Heart left ventricle (tissue), 16 donors: ENCODE data around the gene SERPINF2. TPM values are rescaled to one million over a fixed set of nuclear protein-coding genes. Genes with fewer than 3 reads are reported as not detected.

ENCODE experiments used
- ATAC-seq, 4 donors: fragments of 200-7000 bp; cut with Tn5 transposase; one replicate each; pipeline ENCODE4 v1.9.1; 2020 to 2022; ENCODE audit warnings: moderate library complexity in 4 of 4, mild to moderate bottlenecking in 3 of 4, moderate number of reproducible peaks in 1 of 4
- DNase-seq, 5 donors: peaks; one replicate each; pipeline ENCODE4 v3.0.0-alpha.2; 2020
- H3K27ac ChIP-seq, 12 donors: fragments of 200-600 bp; sonication (generic) in 4 of 12; one replicate each; pipeline versions ENCODE4 v1.5.0 to v1.8.0; 2016 to 2022; ENCODE audit warnings: mild to moderate bottlenecking in 2 of 12
- H3K27me3 ChIP-seq, 9 donors: fragments of 200-600 bp; sonication (generic) in 2 of 9; one replicate each; pipeline versions ENCODE4 v1.5.1 to v1.8.0; 2016 to 2022; ENCODE audit warnings: mild to moderate bottlenecking in 3 of 9
- H3K36me3 ChIP-seq, 9 donors: fragments of 200-600 bp; sonication (generic) in 2 of 9; one replicate each; pipeline versions ENCODE4 v1.5.0 to v1.8.0; 2018 to 2022; ENCODE audit warnings: mild to moderate bottlenecking in 2 of 9
- H3K4me1 ChIP-seq, 12 donors: fragments of 200-600 bp; sonication (generic) in 4 of 12; one replicate each; pipeline versions ENCODE4 v1.5.0 to v1.8.0; 2016 to 2022; ENCODE audit warnings: mild to moderate bottlenecking in 3 of 12
- H3K4me3 ChIP-seq, 12 donors: fragments of 200-600 bp; sonication (generic) in 4 of 12; one replicate each; pipeline versions ENCODE4 v1.5.0 to v1.8.0; 2017 to 2022; ENCODE audit warnings: mild to moderate bottlenecking in 9 of 12, moderate library complexity in 4 of 12
- H3K9me3 ChIP-seq, 12 donors: fragments of 200-600 bp; sonication (generic) in 4 of 12; one replicate each; pipeline versions ENCODE4 v1.5.0 to v1.8.0; 2016 to 2022; ENCODE audit warnings: mild to moderate bottlenecking in 1 of 12
- POLR2A ChIP-seq, 2 donors: fragments of 450-650 bp; IDR thresholded peaks; one replicate each; pipeline ENCODE4 v1.6.1; 2017; ENCODE audit warnings: antibody characterized with exemption in 2 of 2, mild to moderate bottlenecking in 2 of 2, moderate library complexity in 2 of 2
- WGBS, 4 donors: extraction: QIAGEN DNeasy Blood & Tissue Kit in 2 of 4; methylation state at CpG; one replicate each; pipeline versions ENCODE4 v1.1.5 to v1.1.7; 2013 to 2018; 5-methylcytosine and 5-hydroxymethylcytosine counted together
- intact Hi-C, 10 donors: fragments of 100-400 bp; cut with DNase I; formaldehyde crosslinking; loops; one replicate each; pipeline versions ENCODE4 v1.11.1 to v1.14.2; 2022
- polyA plus RNA-seq, 2 donors: library from polyadenylated mRNA; stranded (reverse); fragments of 200-250 nt; gene quantifications; one replicate each; pipeline ENCODE4 v1.2.3, GENCODE V29; 2013
- total RNA-seq, 9 donors: library from RNA; depleted of rRNA in 2 of 9; stranded (reverse); fragments of >200 nt in 2 of 9; fragmentation: NEBNext Ultra II Directional in 3 of 9; extraction: Animal tissue kit (Norgen Biotek cat#: 25700) in 3 of 9; gene quantifications; one replicate each; pipeline versions ENCODE4 v1.1.0 to v1.2.4, GENCODE V29; 2016 to 2023
- TF ChIP-seq, protein P1 (sequence below), 12 donors: fragments of 200-600 bp; sonication (generic) in 4 of 12; IDR thresholded peaks; one replicate each; pipeline versions ENCODE4 v1.5.0 to v1.8.0; 2018 to 2022; ENCODE audit warnings: antibody characterized with exemption in 12 of 12, mild to moderate bottlenecking in 5 of 12
- donor health status: ischemic (EF 13 %, LVEDD 7.1; RV severe dilation, severe dysfunction).
- donor health status: healthy with polysubstance abuse.
- donor health status: DM: no; HTN: yes; CAD: no.
- donor health status: DM: no; HTN: no; CAD: no.
- donor health status: ischemic (EF 25% LVEDD 6.9; RV normal size, moderate dysfunction).
- donor health status: ischemic (EF 25% LVEDD 5.7; RV mildly dilated, moderate dysfunction).
- donor health status: healthy.
- donor health status: DM: yes; HTN: yes; CAD: no.
- donor health status: ischemic (EF 35%, LVEDD 5.7; RV mildly dilated, moderate dysfunction).
- donor health status: nonischemic (EF 11% LVEDD 7.7; RV severe dilation, severe dysfunction).
- donor health status: DM: yes; HTN: yes; CAD: no.
- donor health status: PGD.
- donor health status: ischemic (EF 29% LVEDD 5.4; RV normal size, mild dysfunction).
- donor health status: nonischemic (EF 23%, LVEDD 6.1; RV moderate dilation, normal function).

The SERPINF2 gene
- total and polyA plus RNA-seq, 11 donors, result 0.25 to 1.8 (median 0.77) TPM; not detected in 1

DNA sequence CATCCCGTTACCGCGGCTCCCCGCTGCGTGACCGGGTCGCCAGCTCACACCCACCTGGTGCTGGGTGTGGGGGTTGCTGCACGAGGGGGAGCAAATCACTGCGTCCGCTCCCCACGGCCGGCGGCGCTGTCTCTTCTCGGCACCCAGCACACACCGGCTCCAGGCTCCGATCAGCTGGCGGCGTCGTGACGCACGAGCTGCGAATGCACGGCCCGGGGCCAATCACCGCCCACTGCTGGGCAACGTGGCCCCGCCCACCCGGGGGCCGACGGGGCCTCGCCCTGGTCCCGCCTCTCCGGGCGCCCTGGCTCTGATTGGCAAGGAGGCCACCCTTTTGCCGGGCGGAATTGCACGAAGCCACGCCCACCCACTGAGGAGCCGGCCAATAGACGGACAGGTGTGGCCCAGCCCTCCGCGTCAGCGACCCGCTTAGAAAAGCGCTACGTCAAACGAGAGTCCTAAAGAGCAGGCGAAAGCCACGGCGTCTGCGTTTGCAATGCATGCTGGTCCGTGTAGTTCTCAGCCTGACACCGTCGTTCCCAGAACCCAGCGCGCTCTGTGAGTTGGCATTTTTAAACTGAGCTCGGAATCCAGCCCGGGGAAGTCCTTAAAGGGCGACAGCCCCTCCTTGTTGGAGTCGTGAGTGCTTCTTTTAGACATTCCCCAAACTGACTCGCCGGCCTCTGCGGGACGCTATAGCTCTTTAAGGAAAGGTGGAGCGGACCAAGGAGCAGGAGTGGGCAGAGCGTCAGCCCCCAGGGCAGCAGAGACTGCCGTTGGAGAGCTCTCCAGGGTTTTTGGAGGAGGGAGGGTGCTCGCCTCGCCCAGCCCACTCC is 26.4 kb upstream of the SERPINF2 start:
- H3K4me3 ChIP-seq, result peak overlapping the region; percentile 82 to 100 (median 94)
- H3K4me1 ChIP-seq, result peaks cover 9 to 62% (median 49%) of the 10 kb centered on the region in 12 donors
- H3K27ac ChIP-seq, result peak overlapping the region; percentile 96 to 100 (median 100)
- H3K36me3 ChIP-seq, result peaks cover 0 to 31% (median 28%) of the 10 kb centered on the region in 9 donors
- peak; percentile 71 to 81 (median 78) for ATAC-seq
- TF ChIP-seq, protein P1, sequence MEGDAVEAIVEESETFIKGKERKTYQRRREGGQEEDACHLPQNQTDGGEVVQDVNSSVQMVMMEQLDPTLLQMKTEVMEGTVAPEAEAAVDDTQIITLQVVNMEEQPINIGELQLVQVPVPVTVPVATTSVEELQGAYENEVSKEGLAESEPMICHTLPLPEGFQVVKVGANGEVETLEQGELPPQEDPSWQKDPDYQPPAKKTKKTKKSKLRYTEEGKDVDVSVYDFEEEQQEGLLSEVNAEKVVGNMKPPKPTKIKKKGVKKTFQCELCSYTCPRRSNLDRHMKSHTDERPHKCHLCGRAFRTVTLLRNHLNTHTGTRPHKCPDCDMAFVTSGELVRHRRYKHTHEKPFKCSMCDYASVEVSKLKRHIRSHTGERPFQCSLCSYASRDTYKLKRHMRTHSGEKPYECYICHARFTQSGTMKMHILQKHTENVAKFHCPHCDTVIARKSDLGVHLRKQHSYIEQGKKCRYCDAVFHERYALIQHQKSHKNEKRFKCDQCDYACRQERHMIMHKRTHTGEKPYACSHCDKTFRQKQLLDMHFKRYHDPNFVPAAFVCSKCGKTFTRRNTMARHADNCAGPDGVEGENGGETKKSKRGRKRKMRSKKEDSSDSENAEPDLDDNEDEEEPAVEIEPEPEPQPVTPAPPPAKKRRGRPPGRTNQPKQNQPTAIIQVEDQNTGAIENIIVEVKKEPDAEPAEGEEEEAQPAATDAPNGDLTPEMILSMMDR (IDR thresholded peaks at IDR 0.05), result peak in 2 of 12 donors; percentile 5 to 28
- peak; percentile 99 to 100 for TF ChIP-seq POLR2A (IDR thresholded peaks at IDR 0.05)
- DNase-seq, result peak; percentile 100
- WGBS, 4 donors, result 0 to 1% (median 0%) methylated on average over 15 to 70 of the region's 70 CpGs
- intact Hi-C loops, result loop anchor here in 4 of 10 donors (2.0 to 10.0 kb wide), 7 partner anchors 31 to 679 kb away; partner anchors contain the start of genes OVCA2 (in 1 of the 4), PRPF8 (in 1 of the 4) and RTN4RL1 (in 1 of the 4)
- no peaks in the 10 kb centered on the region for H3K9me3 ChIP-seq
- no peaks in the 10 kb centered on the region for H3K27me3 ChIP-seq

DNA sequence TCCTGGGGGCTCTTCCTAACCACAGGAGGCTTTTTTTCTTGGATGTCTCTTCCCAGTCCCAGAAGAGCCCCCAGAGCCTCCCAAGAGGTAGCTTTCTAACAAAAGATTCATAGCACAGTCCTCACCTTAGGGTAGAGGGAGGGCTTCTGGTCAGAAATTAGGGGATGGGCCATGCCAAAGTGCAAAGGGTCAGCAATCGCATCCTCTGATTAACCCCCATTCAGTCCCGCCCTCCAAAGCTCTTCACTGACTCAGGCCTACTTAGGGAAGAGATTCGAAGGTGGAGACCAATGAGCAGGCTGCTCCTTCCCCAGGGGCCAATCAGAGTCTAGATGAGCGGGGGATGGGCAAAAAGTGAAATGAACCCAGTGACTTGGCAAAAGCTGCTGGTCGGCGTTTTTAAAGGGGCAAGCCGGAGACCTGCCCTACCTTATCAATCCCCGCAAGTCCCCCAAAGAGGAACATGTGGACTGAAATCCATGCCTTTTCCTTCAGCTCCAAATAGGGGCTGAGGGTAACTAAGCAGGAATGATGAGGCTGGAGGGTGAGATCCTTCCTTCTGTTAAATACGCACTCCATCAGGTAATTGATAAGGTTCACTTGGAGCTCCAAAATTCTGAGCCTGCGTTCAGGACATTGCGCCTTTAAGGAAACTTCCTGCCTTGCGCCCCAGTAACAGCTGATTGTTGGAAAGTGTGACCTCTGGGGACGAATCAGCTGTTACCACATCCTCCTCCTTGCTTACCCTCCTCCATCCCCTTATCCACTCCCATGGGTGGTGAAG is 25.6 kb upstream of the SERPINF2 start:
- H3K4me3 ChIP-seq, result peak overlapping the region; percentile 58 to 96 (median 86)
- no peaks in the 10 kb centered on the region for H3K27me3 ChIP-seq
- DNase-seq, result peak; percentile 87 to 96 (median 95)
- intact Hi-C loops, result loop anchor here in 4 of 10 donors (2.0 to 10.0 kb wide), 7 partner anchors 32 to 678 kb away; partner anchors contain the start of genes OVCA2 (in 1 of the 4), PRPF8 (in 1 of the 4) and RTN4RL1 (in 1 of the 4)
- peak; percentile 37 to 45 for TF ChIP-seq POLR2A (IDR thresholded peaks at IDR 0.05)
- TF ChIP-seq, protein P1 (IDR thresholded peaks at IDR 0.05), result no peak
- 0 to 3% (median 0%) methylated on average over 13 of the region's 13 CpGs for WGBS, 4 donors
- peak overlapping the region; percentile 96 to 100 (median 100) for H3K27ac ChIP-seq
- H3K4me1 ChIP-seq, result peaks cover 9 to 60% (median 43%) of the 10 kb centered on the region in 12 donors
- ATAC-seq, result peak; percentile 64 to 73 (median 69)
- no peaks in the 10 kb centered on the region for H3K9me3 ChIP-seq
- peaks cover 0 to 22% (median 20%) of the 10 kb centered on the region in 9 donors for H3K36me3 ChIP-seq

DNA sequence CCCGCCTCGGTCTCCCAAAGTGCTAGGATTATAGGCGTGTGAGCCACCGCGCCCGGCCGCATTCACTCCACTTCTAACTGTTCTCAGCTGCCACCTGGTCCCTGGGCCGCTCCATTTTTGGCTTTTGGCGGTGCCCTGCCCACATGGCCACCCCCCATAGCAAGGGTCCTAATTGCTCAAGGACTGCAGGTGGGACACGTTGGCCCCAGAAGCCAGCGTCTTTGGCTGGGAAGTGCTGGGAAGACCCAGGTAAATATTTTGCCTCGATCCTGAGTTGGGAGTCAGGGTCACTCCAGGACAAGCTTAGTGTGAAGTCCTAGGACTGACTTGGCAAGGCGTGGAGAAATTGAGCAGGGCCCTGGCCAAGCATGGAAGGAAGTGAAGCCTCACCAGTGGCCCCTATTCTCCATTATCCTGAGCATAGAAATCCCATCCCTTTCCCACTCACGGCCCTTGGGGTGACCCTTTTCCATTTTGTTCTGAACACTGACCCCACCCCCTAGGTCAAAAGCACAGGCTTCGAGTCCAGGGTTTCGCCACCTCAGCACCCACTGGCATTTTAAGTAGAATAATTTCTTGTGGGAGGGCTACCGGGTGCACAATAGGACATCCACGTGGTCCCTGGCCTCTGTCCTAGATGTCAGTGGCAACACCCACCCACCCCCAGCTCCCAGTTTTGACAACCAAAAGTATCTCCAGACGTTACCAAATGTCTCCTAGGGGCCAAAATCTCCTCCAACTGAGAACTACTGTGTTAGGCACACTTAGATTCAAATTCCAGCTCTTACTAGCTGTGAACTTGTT is 24.1 kb upstream of the SERPINF2 start:
- no peaks in the 10 kb centered on the region for H3K9me3 ChIP-seq
- TF ChIP-seq POLR2A (IDR thresholded peaks at IDR 0.05), result no peak
- ATAC-seq (no peak), DNase-seq (peak in 2 of 5 donors; percentile 32 to 37)
- peaks cover 0 to 8% (median 6%) of the 10 kb centered on the region in 9 donors for H3K36me3 ChIP-seq
- H3K4me3 ChIP-seq, result peak overlapping the region in 2 of 12 donors; percentile 81 to 87
- WGBS, 4 donors, result 63 to 72% (median 69%) methylated on average over 19 of the region's 19 CpGs
- intact Hi-C loops, result loop anchor here in 3 of 10 donors (5.0 to 10.0 kb wide), 5 partner anchors 144 to 676 kb away; partner anchors contain the start of genes OVCA2 (in 1 of the 3) and RTN4RL1 (in 1 of the 3)
- peaks cover 9 to 60% (median 33%) of the 10 kb centered on the region in 12 donors for H3K4me1 ChIP-seq
- no peaks in the 10 kb centered on the region for H3K27me3 ChIP-seq
- H3K27ac ChIP-seq, result peak overlapping the region in 11 of 12 donors; percentile 96 to 100 (median 100)
